ENCODE results near the gene ACRV1. TPM values are rescaled to one million over a fixed set of nuclear protein-coding genes. Genes with fewer than 3 reads are reported as not detected.

The ACRV1 gene
- polyA plus RNA-seq, 1 of the 3 experiments (the other 2 are of a cell fraction): not detected

DNA sequence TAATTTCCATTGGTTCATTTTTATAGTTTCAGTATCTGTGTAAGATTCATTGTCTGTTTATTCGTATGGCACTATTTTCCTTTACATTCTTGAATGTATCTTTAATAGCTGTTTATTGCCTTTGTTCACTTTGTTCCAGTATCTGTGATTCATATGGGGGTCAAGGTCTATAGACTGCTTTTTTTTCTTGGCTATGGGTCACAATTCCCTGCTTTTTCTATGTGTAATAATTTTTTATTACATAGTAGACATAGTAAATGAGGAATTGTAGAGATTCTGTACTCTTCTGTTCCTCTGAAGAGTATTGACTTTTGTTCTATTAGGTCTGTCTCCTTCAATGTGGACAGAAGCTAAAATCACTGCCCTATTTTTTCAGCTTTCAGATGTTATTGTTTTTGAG is 10.5 kb downstream of the ACRV1 start:
- Histone ChIP-seq H3K36me3 (replicated peaks in 1 of 2; ENCODE audit: control insufficient read depth in 1 of 2, insufficient read depth in 2 of 2, low read length in 1 of 2) (peaks cover 10 to 32% of the 10 kb centered on the region in 2 experiments), H3K9ac (no peak overlapping the region), H3K9me2 (no peaks in the 10 kb centered on the region), H3K27me3 (ENCODE audit: insufficient read depth) (no peaks in the 10 kb centered on the region), H3K79me2 (ENCODE audit: insufficient read depth) (peaks cover 15% of the 10 kb centered on the region), H4K20me1 (ENCODE audit: insufficient read depth) (no peaks in the 10 kb centered on the region), H3K4me1 (ENCODE audit: control insufficient read depth in 1 of 2, insufficient read depth in 2 of 2, low read depth in 1 of 2, low read length in 1 of 2) (no peaks in the 10 kb centered on the region), H3F3A (replicated peaks; ENCODE audit: insufficient read depth) (no peaks in the 10 kb centered on the region), H3K27ac (ENCODE audit: low read depth in 2 of 2, low read length in 1 of 2) (no peak overlapping the region), H3K4me3 (ENCODE audit: low read depth in 2 of 2, low read length in 1 of 2) (no peak overlapping the region), H3K9me3 (no peaks in the 10 kb centered on the region), H2AFZ (ENCODE audit: low read depth) (no peak overlapping the region), H3K4me2 (no peak overlapping the region)
- no peak for TF ChIP-seq EP300 (IDR thresholded peaks at IDR 0.05; ENCODE audit: borderline replicate concordance in 1 of 2, low read depth in 1 of 2, low read length in 1 of 2)
- TF ChIP-seq MXI1 (IDR thresholded peaks at IDR 0.05; ENCODE audit: low read depth, low read length): no peak
- TF ChIP-seq MAX (IDR thresholded peaks at IDR 0.05; ENCODE audit: low read depth): no peak
- ChIA-PET POLR2A (no interaction called here), CTCF (no interaction called here)
- WGBS (ENCODE audit: low lambda C conversion rate): 94% methylated on average over 1 of the region's 1 CpG
- no peak for DNase-seq

- ChIA-PET POLR2A (no interaction called here), CTCF (interaction anchor here (1.1 kb wide), 1 partner anchor 12 kb away, joined by 3 read pairs; no protein-coding TSS in a partner anchor)
- Histone ChIP-seq H2AFZ (ENCODE audit: low read depth) (no peak overlapping the region), H3K9ac (no peak overlapping the region), H3K4me1 (ENCODE audit: control insufficient read depth in 1 of 2, insufficient read depth in 2 of 2, low read depth in 1 of 2, low read length in 1 of 2) (no peaks in the 10 kb centered on the region), H3K4me3 (ENCODE audit: low read depth in 2 of 2, low read length in 1 of 2) (no peak overlapping the region), H3K36me3 (replicated peaks in 1 of 2; ENCODE audit: control insufficient read depth in 1 of 2, insufficient read depth in 2 of 2, low read length in 1 of 2) (peaks cover 10 to 57% of the 10 kb centered on the region in 2 experiments), H3K79me2 (ENCODE audit: insufficient read depth) (peaks cover 22% of the 10 kb centered on the region), H3F3A (replicated peaks; ENCODE audit: insufficient read depth) (no peaks in the 10 kb centered on the region), H3K9me3 (no peaks in the 10 kb centered on the region), H4K20me1 (ENCODE audit: insufficient read depth) (no peaks in the 10 kb centered on the region), H3K27ac (ENCODE audit: low read depth in 2 of 2, low read length in 1 of 2) (no peak overlapping the region), H3K9me2 (no peaks in the 10 kb centered on the region), H3K27me3 (ENCODE audit: insufficient read depth) (no peaks in the 10 kb centered on the region), H3K4me2 (no peak overlapping the region)
- DNase-seq: no peak
- 97% methylated on average over 2 of the region's 2 CpGs for WGBS (ENCODE audit: low lambda C conversion rate)
- no peak for TF ChIP-seq NRF1 (IDR thresholded peaks at IDR 0.05; ENCODE audit: low read depth, low read length)
- TF ChIP-seq, protein P1, sequence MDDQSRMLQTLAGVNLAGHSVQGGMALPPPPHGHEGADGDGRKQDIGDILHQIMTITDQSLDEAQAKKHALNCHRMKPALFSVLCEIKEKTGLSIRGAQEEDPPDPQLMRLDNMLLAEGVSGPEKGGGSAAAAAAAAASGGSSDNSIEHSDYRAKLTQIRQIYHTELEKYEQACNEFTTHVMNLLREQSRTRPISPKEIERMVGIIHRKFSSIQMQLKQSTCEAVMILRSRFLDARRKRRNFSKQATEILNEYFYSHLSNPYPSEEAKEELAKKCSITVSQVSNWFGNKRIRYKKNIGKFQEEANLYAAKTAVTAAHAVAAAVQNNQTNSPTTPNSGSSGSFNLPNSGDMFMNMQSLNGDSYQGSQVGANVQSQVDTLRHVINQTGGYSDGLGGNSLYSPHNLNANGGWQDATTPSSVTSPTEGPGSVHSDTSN (IDR thresholded peaks at IDR 0.05): no peak
- TF ChIP-seq, protein P2, sequence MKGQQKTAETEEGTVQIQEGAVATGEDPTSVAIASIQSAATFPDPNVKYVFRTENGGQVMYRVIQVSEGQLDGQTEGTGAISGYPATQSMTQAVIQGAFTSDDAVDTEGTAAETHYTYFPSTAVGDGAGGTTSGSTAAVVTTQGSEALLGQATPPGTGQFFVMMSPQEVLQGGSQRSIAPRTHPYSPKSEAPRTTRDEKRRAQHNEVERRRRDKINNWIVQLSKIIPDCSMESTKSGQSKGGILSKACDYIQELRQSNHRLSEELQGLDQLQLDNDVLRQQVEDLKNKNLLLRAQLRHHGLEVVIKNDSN (IDR thresholded peaks at IDR 0.05; ENCODE audit: borderline replicate concordance, low read depth): no peak
- TF ChIP-seq TEAD4 (IDR thresholded peaks at IDR 0.05; ENCODE audit: borderline replicate concordance, insufficient read depth): no peak
- TF ChIP-seq IRF3 (IDR thresholded peaks at IDR 0.05; ENCODE audit: low read depth, low read length): no peak
- TF ChIP-seq CTCF (IDR thresholded peaks at IDR 0.05): no peak
- no peak for TF ChIP-seq ELF1 (IDR thresholded peaks at IDR 0.05)
- no peak for TF ChIP-seq JUND (IDR thresholded peaks at IDR 0.05)
- TF ChIP-seq, protein P3, sequence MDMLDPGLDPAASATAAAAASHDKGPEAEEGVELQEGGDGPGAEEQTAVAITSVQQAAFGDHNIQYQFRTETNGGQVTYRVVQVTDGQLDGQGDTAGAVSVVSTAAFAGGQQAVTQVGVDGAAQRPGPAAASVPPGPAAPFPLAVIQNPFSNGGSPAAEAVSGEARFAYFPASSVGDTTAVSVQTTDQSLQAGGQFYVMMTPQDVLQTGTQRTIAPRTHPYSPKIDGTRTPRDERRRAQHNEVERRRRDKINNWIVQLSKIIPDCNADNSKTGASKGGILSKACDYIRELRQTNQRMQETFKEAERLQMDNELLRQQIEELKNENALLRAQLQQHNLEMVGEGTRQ (IDR thresholded peaks at IDR 0.05; ENCODE audit: borderline replicate concordance, low read depth, low read length): no peak
- TF ChIP-seq FOSL2 (IDR thresholded peaks at IDR 0.05; ENCODE audit: borderline replicate concordance, low read depth): no peak
- TF ChIP-seq EP300 (IDR thresholded peaks at IDR 0.05; ENCODE audit: borderline replicate concordance in 1 of 2, low read depth in 1 of 2, low read length in 1 of 2): no peak
- no peak for TF ChIP-seq SIN3A (IDR thresholded peaks at IDR 0.05; ENCODE audit: borderline replicate concordance, low read depth, low read length)
- TF ChIP-seq, protein P4, sequence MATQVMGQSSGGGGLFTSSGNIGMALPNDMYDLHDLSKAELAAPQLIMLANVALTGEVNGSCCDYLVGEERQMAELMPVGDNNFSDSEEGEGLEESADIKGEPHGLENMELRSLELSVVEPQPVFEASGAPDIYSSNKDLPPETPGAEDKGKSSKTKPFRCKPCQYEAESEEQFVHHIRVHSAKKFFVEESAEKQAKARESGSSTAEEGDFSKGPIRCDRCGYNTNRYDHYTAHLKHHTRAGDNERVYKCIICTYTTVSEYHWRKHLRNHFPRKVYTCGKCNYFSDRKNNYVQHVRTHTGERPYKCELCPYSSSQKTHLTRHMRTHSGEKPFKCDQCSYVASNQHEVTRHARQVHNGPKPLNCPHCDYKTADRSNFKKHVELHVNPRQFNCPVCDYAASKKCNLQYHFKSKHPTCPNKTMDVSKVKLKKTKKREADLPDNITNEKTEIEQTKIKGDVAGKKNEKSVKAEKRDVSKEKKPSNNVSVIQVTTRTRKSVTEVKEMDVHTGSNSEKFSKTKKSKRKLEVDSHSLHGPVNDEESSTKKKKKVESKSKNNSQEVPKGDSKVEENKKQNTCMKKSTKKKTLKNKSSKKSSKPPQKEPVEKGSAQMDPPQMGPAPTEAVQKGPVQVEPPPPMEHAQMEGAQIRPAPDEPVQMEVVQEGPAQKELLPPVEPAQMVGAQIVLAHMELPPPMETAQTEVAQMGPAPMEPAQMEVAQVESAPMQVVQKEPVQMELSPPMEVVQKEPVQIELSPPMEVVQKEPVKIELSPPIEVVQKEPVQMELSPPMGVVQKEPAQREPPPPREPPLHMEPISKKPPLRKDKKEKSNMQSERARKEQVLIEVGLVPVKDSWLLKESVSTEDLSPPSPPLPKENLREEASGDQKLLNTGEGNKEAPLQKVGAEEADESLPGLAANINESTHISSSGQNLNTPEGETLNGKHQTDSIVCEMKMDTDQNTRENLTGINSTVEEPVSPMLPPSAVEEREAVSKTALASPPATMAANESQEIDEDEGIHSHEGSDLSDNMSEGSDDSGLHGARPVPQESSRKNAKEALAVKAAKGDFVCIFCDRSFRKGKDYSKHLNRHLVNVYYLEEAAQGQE (IDR thresholded peaks at IDR 0.05; ENCODE audit: low read depth, low read length): no peak
- no peak for TF ChIP-seq RAD21 (IDR thresholded peaks at IDR 0.05; ENCODE audit: low read length)
- TF ChIP-seq MEF2A (IDR thresholded peaks at IDR 0.05; ENCODE audit: borderline replicate concordance, low read depth): no peak
- TF ChIP-seq YY1 (IDR thresholded peaks at IDR 0.05; ENCODE audit: low read depth): no peak
These were observed 13.5 kb downstream of the ACRV1 start for GRCh38 chr11:125667151-125667550.

Measured in SK-N-SH (cell line).